HepG2 (cell line): ENCODE measurements around the gene GBA2. TPM values are rescaled to one million over a fixed set of nuclear protein-coding genes. Genes with fewer than 3 reads are reported as not detected.

Experiments
- AHDC1 ChIP-seq: sonication (generic); formaldehyde crosslinking; IDR thresholded peaks from 2 replicates; pipeline ENCODE4 v1.5.1; 2020; ENCODE audit warnings: mild to moderate bottlenecking, missing genetic modification reagents, borderline replicate concordance
- HMG20B ChIP-seq: conservative IDR thresholded peaks from 2 replicates; pipeline ENCODE4 v1.6.1; 2016; ENCODE audit warnings: missing genetic modification reagents, missing compliant biosample characterization
- MED8 ChIP-seq: sonication (generic); formaldehyde crosslinking; IDR thresholded peaks from 2 replicates; pipeline ENCODE4 v1.8.1; 2023; ENCODE audit warnings: mild to moderate bottlenecking, missing genetic modification reagents; ENCODE audit not compliant: insufficient replicate concordance
- MLLT10 ChIP-seq: sonication (generic); formaldehyde crosslinking; IDR thresholded peaks from 2 replicates; pipeline ENCODE4 v1.4.0; 2020; ENCODE audit warnings: missing genetic modification reagents
- NFAT5 ChIP-seq: sonication (generic); formaldehyde crosslinking; IDR thresholded peaks from 2 replicates; pipeline ENCODE4 v1.4.0; 2020; ENCODE audit warnings: missing genetic modification reagents
- PATZ1 ChIP-seq: sonication (generic); formaldehyde crosslinking; IDR thresholded peaks from 2 replicates; pipeline ENCODE4 v1.4.0; 2020; ENCODE audit warnings: missing genetic modification reagents
- SALL1 ChIP-seq: sonication (generic); formaldehyde crosslinking; IDR thresholded peaks from 2 replicates; pipeline ENCODE4 v1.8.0; 2022; ENCODE audit warnings: mild to moderate bottlenecking, missing genetic modification reagents
- TAF15 ChIP-seq: fragments of 200-400 bp; formaldehyde crosslinking; IDR thresholded peaks from one replicate; pipeline ENCODE4 v1.6.1; 2018; ENCODE audit warnings: mild to moderate bottlenecking, low read depth, low read length; ENCODE audit not compliant: poor library complexity, severe bottlenecking
- TCF7L2 ChIP-seq: IDR thresholded peaks from 2 replicates; pipeline ENCODE4 v1.6.1; 2011; ENCODE audit warnings: mild to moderate bottlenecking, low read depth, low read length, moderate library complexity
- ZBTB49 ChIP-seq: sonication (generic); formaldehyde crosslinking; IDR thresholded peaks from 2 replicates; pipeline ENCODE4 v1.4.0; 2020; ENCODE audit warnings: missing genetic modification reagents, borderline replicate concordance
- ZNF296 ChIP-seq: sonication (generic); formaldehyde crosslinking; conservative IDR thresholded peaks from 2 replicates; pipeline ENCODE4 v1.5.0; 2020; ENCODE audit warnings: mild to moderate bottlenecking, missing genetic modification reagents
- ZNF496 ChIP-seq: sonication (generic); formaldehyde crosslinking; IDR thresholded peaks from 2 replicates; pipeline ENCODE4 v1.8.1; 2023; ENCODE audit warnings: mild to moderate bottlenecking, moderate library complexity, missing genetic modification reagents; ENCODE audit not compliant: insufficient replicate concordance
- ZNF737 ChIP-seq: sonication (generic); formaldehyde crosslinking; IDR thresholded peaks from 2 replicates; pipeline ENCODE4 v1.5.0; 2020; ENCODE audit warnings: missing genetic modification reagents, mild to moderate bottlenecking, borderline replicate concordance
- polyA plus RNA-seq, 8 experiments: library from polyadenylated mRNA; depleted of rRNA in 3 of 8; stranded (reverse) in 7 of 8; unstranded in 1 of 8; fragments of >200 nt; fragmentation: Illumina TruSeq in 4 of 8; extraction: Trizol in 4 of 8; gene quantifications; 2 replicates each; pipeline versions ENCODE4 v1.2.1 to v1.2.3, GENCODE V29; 2011 to 2016; ENCODE audit warnings: low read depth in 4 of 8, missing spikeins in 1 of 8, mixed read lengths in 1 of 8; ENCODE audit not compliant: insufficient read depth in 1 of 8
- total RNA-seq, 5 experiments: library from RNA; depleted of rRNA; stranded (reverse); fragments of >200 nt; fragmentation: Illumina TruSeq; extraction: Trizol; gene quantifications; 2 replicates each; pipeline ENCODE4 v1.2.3, GENCODE V29; 2016; ENCODE audit warnings: low read depth in 1 of 5

GBA2 gene
- total and polyA plus RNA-seq, 2 of the 13 experiments (the other 11 are each of a cell fraction or from before 2014, with no cell fraction given) = 37.5 to 86.1 TPM

- TF ChIP-seq AHDC1 (CRISPR knock-in tag) = peak; percentile 57
- peak; percentile 91 for TF ChIP-seq PATZ1
- 0 out of 2 replicates have a peak, but pooled peaks have one; percentile 37 for TF ChIP-seq ZNF296 (CRISPR knock-in tag)
- TF ChIP-seq NFAT5 (CRISPR knock-in tag) = peak; percentile 41; the same call in 1 of the 2 replicates
- no peak for TF ChIP-seq MLLT10 (CRISPR knock-in tag)
- TF ChIP-seq TCF7L2 = no peak
- TF ChIP-seq TAF15 = no peak
- TF ChIP-seq ZNF496 (CRISPR knock-in tag) = no peak
- TF ChIP-seq SALL1 = peak; percentile 83
- TF ChIP-seq ZNF737 (CRISPR knock-in tag) = no peak
- TF ChIP-seq ZBTB49 (CRISPR knock-in tag) = no peak
- no peak for TF ChIP-seq HMG20B (CRISPR knock-in tag)
- TF ChIP-seq MED8 (CRISPR knock-in tag) = no peak
These were observed 16.7 kb downstream of the GBA2 start, which contains the start of the genes CREB3 and TLN1 (continued) for GRCh38 chr9:35732185-35732799.
